OCI-LY3 (cell line): ENCODE data around the gene RHOBTB3.

Experiments used
- H2AFZ ChIP-seq: fragments of 200-600, 300-600 bp; shearing (Covaris generic); 2 replicates; pipeline ENCODE4 v1.6.0; 2014; ENCODE audit warnings: antibody characterized with exemption, low read depth, low read length
- H3K27ac ChIP-seq: fragments of 200-600, 300-600 bp; sonication (generic); 2 replicates; pipeline ENCODE4 v1.5.1; 2014; ENCODE audit warnings: mild to moderate bottlenecking, low read length, moderate library complexity, mixed read lengths
- H3K27me3 ChIP-seq: fragments of 200-600, 300-600 bp; sonication (generic); 2 replicates; pipeline ENCODE4 v1.6.1; 2014; ENCODE audit warnings: low read depth, low read length, mixed read lengths
- H3K36me3 ChIP-seq: fragments of 200-600, 300-600 bp; sonication (generic); replicated peaks from 2 replicates; pipeline ENCODE3; 2014; ENCODE audit warnings: low read depth, low read length, mixed read lengths
- H3K4me1 ChIP-seq: fragments of 300-600, 200-600 bp; sonication (generic); 2 replicates; pipeline ENCODE4 v1.6.1; 2014; ENCODE audit warnings: low read length, mixed read lengths
- H3K4me2 ChIP-seq: fragments of 200-600, 300-600 bp; sonication (generic); 2 replicates; pipeline ENCODE4 v1.6.1; 2014; ENCODE audit warnings: low read length, mixed read lengths
- H3K4me3 ChIP-seq: fragments of 300-600, 200-600 bp; sonication (generic); 2 replicates; pipeline ENCODE4 v1.5.1; 2014; ENCODE audit warnings: antibody characterized with exemption, mild to moderate bottlenecking, low read length, moderate library complexity
- H3K79me2 ChIP-seq: fragments of 300-600, 200-600 bp; shearing (Covaris generic); 2 replicates; pipeline ENCODE4 v1.6.1; 2014; ENCODE audit warnings: mild to moderate bottlenecking, low read length, mixed read lengths
- H3K9ac ChIP-seq: fragments of 300-600, 200-600 bp; shearing (Covaris generic); 2 replicates; pipeline ENCODE4 v1.6.0; 2014; ENCODE audit warnings: mild to moderate bottlenecking, low read length, moderate library complexity
- H3K9me3 ChIP-seq: fragments of 200-600, 300-600 bp; shearing (Covaris generic); 2 replicates; pipeline ENCODE4 v1.6.1; 2014; ENCODE audit warnings: low read length, mixed read lengths; ENCODE audit not compliant: insufficient read depth
- H4K20me1 ChIP-seq: fragments of 200-600, 300-600 bp; sonication (generic); 2 replicates; pipeline ENCODE4 v1.6.1; 2016; ENCODE audit warnings: low read length, mixed read lengths; ENCODE audit not compliant: insufficient read depth
- EZH2phosphoT487 ChIP-seq: fragments of 200-600 bp; shearing (Covaris generic); IDR thresholded peaks from 2 replicates; pipeline ENCODE4 v1.6.1; 2018; ENCODE audit warnings: antibody characterized with exemption, mixed run types, low read depth
- TF ChIP-seq, protein P1 (sequence below): fragments of 200-600, 300-600 bp; sonication (generic); IDR thresholded peaks from 2 replicates; pipeline ENCODE4 v1.5.1; 2014; ENCODE audit warnings: antibody characterized with exemption, low read length, low read depth

Gene RHOBTB3

DNA sequence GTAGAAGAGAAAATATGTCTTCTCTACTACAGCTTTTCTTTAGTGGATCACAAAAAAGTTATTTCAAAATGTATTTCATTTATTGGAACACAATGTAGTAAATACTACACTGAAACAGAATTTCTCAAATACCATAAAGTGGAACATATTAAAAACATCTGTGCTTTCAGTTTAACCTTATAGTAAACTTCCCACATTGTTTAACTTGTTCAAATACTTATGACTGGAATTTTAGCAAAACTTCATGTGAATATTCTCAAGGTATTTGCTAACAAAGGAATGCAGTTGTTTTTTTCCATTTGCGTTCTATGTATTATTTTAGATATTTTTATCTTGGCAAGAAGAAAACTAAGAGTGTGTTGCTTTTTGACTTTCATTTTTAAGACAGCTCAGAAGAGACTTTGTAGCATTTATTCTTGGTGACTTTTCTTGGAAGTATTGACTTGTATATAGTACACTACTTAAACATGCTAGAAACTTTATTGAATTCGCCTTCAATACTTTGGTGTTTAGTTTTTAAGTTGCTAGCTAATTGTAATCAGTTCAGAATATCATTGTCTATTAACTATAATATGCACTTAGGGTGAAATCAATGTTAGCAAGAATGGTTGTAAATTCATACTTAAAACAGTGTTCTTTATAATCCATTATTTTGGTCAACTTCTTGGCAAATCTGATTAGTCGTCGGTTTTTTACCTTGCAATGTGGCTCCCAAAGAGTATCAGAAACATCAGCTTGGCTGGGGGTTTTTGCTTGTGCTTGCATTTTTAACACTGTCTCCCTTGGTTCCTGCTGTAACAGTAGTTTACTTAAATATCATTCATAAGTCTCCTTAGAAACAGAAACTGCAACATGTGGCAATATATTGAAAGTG, 5.0 kb upstream of the RHOBTB3 start:
- no peaks in the 10 kb centered on the region for H3K27me3 ChIP-seq
- H3K9me3 ChIP-seq = no peaks in the 10 kb centered on the region
- peak overlapping the region; percentile 17; the same call in 1 of the 2 replicates for H3K4me3 ChIP-seq
- H2AFZ ChIP-seq = 0 out of 2 replicates have a peak overlapping the region, but pooled peaks have one; percentile 58
- H3K9ac ChIP-seq = no peak overlapping the region
- H4K20me1 ChIP-seq = no peaks in the 10 kb centered on the region
- H3K79me2 ChIP-seq = no peaks in the 10 kb centered on the region
- peak overlapping the region; percentile 61 for H3K4me2 ChIP-seq
- no peaks in the 10 kb centered on the region for H3K36me3 ChIP-seq
- H3K27ac ChIP-seq = no peak overlapping the region
- no peak for TF ChIP-seq EZH2phosphoT487
- TF ChIP-seq, protein P1, sequence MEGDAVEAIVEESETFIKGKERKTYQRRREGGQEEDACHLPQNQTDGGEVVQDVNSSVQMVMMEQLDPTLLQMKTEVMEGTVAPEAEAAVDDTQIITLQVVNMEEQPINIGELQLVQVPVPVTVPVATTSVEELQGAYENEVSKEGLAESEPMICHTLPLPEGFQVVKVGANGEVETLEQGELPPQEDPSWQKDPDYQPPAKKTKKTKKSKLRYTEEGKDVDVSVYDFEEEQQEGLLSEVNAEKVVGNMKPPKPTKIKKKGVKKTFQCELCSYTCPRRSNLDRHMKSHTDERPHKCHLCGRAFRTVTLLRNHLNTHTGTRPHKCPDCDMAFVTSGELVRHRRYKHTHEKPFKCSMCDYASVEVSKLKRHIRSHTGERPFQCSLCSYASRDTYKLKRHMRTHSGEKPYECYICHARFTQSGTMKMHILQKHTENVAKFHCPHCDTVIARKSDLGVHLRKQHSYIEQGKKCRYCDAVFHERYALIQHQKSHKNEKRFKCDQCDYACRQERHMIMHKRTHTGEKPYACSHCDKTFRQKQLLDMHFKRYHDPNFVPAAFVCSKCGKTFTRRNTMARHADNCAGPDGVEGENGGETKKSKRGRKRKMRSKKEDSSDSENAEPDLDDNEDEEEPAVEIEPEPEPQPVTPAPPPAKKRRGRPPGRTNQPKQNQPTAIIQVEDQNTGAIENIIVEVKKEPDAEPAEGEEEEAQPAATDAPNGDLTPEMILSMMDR = no peak
- peaks cover 25% of the 10 kb centered on the region for H3K4me1 ChIP-seq

DNA sequence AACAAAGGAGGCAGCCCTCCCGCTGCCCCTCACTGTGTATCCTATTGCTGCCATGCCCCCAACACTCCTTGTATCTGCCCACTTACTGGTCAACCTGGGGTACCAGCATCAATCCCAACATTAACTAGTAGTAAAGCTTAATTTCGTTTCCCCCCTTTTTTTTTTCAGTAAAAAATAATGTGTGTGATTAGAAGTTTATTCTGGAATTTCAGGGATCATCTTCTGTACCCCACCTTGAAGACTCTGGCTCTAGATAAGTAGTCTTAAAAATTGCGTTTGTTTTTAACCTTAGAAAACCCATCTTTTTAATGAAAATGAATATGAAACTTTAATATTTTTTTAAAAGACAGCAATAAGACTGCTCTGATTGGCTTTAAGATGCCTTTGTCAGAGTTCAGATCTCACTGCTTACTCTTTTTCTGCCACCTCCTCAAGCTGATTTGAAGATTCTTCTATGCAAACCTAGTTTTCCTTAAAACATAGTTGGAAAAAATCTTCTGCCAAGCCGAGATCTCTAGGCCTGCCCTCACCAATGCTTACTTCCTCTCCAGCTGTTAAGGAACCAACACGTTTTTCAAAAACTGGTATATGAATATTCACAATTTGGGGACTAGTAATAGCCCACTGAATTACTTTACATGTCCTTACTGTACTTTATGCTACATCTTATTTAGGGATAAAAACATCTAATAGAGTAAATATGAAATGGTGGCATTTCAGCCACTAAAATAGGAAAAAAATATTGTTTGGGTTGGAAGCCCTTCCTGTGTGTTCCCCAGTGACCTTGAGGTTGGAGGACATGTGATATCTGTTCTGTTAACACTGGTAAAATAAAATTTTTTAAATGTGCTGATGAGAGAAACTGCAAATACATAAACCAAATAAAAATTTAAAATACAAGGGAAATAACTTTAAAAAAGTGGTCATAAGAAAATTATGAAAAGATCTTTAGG, 4.0 kb upstream of the RHOBTB3 start:
- Histone ChIP-seq H2AFZ (peak overlapping the region; percentile 58; the same call in 1 of the 2 replicates), H3K4me1 (peaks cover 26% of the 10 kb centered on the region), H4K20me1 (no peaks in the 10 kb centered on the region), H3K79me2 (no peaks in the 10 kb centered on the region), H3K4me2 (peak overlapping the region; percentile 61), H3K9me3 (no peaks in the 10 kb centered on the region), H3K27ac (no peak overlapping the region), H3K4me3 (peak overlapping the region; percentile 17; the same call in 1 of the 2 replicates), H3K27me3 (no peaks in the 10 kb centered on the region), H3K9ac (no peak overlapping the region), H3K36me3 (no peaks in the 10 kb centered on the region)
- no peak for TF ChIP-seq EZH2phosphoT487
- TF ChIP-seq, protein P1 = no peak

DNA sequence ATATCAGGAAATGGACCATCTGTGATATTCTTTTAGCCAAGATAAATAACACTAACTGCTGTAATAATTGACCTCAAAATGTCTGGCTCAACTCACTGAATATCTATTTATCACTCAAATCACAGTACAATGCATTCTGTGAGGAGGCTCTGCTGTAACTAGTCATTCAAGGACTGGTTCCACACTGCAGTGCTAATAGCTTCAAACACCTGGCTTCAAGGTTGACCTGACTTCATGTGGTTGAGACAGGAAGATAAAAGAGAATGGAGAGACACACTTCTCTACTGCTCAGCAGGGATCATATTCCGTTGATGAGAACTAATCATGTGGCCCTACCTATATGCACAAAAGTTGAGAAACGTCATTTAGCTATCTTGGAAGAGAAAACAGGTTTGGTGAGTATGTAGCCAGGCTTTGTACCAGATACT, 3.4 kb upstream of the RHOBTB3 start:
- Histone ChIP-seq H3K4me2 (no peak overlapping the region), H3K27ac (no peak overlapping the region)

More for the DNA sequence above, 3.4 kb upstream of the RHOBTB3 start:
- H3K9ac ChIP-seq = no peak overlapping the region
- H4K20me1 ChIP-seq = no peaks in the 10 kb centered on the region
- H3K79me2 ChIP-seq = no peaks in the 10 kb centered on the region
- H2AFZ ChIP-seq = 0 out of 2 replicates have a peak overlapping the region, but pooled peaks have one; percentile 11
- no peaks in the 10 kb centered on the region for H3K9me3 ChIP-seq
- H3K27me3 ChIP-seq = no peaks in the 10 kb centered on the region
- H3K4me3 ChIP-seq = no peak overlapping the region
- TF ChIP-seq EZH2phosphoT487 = no peak
- TF ChIP-seq, protein P1 = no peak
- H3K4me1 ChIP-seq = peaks cover 29% of the 10 kb centered on the region
- H3K36me3 ChIP-seq = no peaks in the 10 kb centered on the region
